HG03066 (cell line): ENCODE results near the gene RAB8A.
"Not testable (repeated sequence)": the region's sequence is repeated elsewhere in the genome, so short reads cannot be mapped to it uniquely, and the experiment has no call there.

Experiments
- ATAC-seq: cut with Tn5 transposase; IDR thresholded peaks from one replicate; pipeline ENCODE4 v1.9.1; 2021; ENCODE audit warnings: low read depth; ENCODE audit not compliant: unreplicated experiment

RAB8A gene

DNA sequence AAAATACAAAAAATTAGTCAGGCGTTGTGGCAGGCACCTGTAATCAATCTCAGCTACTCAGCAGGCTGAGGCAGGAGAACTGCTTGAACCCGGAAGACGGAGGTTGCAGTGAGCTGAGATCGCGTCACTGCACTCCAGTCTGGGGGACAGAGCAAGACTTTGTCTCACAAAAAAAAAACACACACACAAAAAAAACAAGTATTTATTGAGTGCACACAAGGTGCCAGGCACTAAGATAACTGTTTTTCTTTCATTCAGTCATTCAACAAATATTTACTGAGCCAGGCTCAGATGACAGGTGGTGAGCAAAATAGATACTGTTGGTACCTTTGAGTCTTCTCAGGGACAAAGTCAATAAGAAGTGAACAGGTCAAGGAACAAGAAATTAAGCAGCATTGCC, 55.4 kb downstream of the RAB8A start:
- no peak for ATAC-seq

DNA sequence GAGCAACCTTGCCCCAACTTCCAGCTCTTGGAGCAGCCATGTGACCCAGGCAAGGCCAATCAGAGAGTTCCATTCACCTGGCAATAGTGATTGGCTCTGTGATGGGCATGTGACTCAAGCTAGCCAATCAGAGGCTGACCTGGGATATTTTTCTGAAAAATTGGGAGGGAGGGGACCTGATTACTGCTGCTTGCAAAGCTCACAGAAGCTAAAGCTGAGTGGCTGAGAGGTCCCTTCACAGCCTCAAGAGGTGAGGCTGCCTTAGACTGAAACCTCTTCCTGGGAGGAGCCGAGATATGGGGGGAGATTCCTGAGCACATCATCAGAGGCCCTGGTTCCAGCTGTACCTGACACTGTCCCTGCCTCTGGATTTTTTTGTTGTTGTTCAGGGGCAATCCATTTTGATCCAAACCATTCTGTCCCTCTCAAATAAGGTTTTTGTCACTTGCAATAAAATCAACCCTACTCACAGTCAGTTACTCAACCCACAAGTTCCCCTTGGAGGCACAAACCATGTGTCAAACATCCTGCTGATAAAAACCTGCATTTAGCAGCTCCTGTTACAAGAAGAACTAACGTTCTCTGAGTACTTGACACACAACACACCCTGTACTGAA, 56.9 kb downstream of the RAB8A start:
- no peak for ATAC-seq

DNA sequence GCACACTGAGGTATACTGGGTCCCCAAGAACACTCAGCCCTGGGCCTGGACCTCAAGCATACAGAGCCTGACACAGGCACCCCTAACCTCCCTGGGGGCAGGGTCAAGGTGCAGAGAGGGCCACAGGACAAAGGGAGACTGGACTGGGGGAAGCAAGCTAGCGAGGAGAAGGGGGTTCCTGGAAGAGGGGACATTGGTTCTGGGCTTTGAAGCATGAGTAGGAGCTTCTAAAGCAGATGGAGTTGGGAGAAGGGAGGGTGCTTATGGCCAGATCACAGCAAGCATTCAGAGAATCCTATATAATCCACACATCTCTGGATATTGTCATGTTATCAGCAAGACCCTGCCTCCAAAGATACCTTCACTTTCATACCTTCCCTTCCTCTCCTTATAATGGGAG, 58.4 kb downstream of the RAB8A start:
- no peak for ATAC-seq

DNA sequence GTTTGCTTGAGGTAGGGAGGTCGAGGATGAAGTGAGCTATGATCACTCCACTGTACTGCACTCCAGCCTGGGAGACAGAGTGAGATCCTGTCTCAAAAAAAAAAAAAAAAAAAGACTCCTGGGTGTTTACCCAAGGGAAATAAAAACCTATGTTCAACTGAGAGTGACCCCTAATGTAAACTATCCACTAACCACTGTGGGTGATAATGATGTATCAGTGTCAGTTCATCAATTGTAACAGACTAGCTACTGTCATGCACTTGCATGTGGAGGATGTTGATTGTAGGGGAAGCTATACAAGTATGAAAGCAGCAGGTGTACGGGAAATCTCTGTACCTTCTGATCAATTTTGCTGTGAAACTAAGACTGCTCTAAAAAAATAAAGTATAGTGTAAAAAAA, 64.3 kb downstream of the RAB8A start:
- ATAC-seq: no peak

DNA sequence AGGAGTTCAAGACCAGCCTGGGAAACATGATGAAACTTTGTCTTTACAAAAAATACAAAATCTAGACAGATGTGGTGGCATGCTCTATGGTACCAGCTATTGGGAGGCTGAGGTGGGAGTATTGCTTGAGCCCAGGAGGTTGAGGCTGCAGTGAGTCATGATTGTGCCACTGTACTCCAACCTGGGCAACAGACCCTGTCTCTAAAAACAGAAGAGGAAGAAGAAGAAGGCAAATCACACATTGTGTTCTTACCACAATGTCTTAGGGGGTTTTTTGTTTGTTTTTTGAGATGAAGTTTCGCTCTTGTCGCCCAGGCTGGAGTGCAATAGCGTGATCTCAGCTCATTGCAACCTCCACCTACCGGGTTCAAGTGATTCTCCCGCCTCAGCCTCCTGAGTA, 67.2 kb downstream of the RAB8A start:
- ATAC-seq: not testable (repeated sequence)

DNA sequence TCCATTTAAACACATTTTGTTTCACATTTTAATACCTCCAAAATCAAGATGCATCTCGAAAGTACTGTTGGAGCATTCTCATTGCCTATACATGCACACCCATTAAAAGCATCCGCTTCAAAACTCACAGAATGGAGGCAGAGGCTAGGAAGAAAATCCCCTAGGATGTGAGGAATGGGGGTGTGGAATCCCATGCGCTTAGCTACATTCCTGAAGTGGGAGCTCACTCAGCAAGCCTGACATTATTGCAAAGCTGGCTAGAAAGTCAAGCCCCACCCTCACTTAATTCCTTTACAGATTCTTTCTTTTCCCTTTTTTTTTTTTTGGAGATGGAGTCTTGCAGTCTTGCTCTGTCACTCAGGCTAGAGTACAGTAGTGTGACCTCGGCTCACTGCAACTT, 68.9 kb downstream of the RAB8A start:
- no peak for ATAC-seq
